HepG2 (cell line): ENCODE measurements around the gene HLA-DMB. TPM values are rescaled to one million over a fixed set of nuclear protein-coding genes. Genes with fewer than 3 reads are reported as not detected.

Experiments used
- ELF4 ChIP-seq: sonication (generic); formaldehyde crosslinking; IDR thresholded peaks from 2 replicates; pipeline ENCODE4 v1.5.0; 2020; ENCODE audit warnings: missing genetic modification reagents, mild to moderate bottlenecking, moderate library complexity, borderline replicate concordance
- ETV5 ChIP-seq: IDR thresholded peaks from 2 replicates; pipeline ENCODE4 v1.6.1; 2018; ENCODE audit warnings: missing biosample characterization, missing genetic modification reagents, inconsistent platforms, borderline replicate concordance
- HMG20A ChIP-seq: IDR thresholded peaks from 2 replicates; pipeline ENCODE4 v1.6.1; 2016; ENCODE audit warnings: borderline replicate concordance
- KLF13 ChIP-seq: sonication (generic); formaldehyde crosslinking; IDR thresholded peaks from 2 replicates; pipeline ENCODE4 v1.4.0; 2020; ENCODE audit warnings: mild to moderate bottlenecking, missing genetic modification reagents
- MED1 ChIP-seq: sonication (generic); formaldehyde crosslinking; IDR thresholded peaks from 2 replicates; pipeline ENCODE4 v1.4.0; 2020; ENCODE audit warnings: missing genetic modification reagents
- NR2F2 ChIP-seq: IDR thresholded peaks from 2 replicates; pipeline ENCODE4 v1.6.1; 2012; ENCODE audit warnings: low read depth, inconsistent platforms, borderline replicate concordance
- PHF21A ChIP-seq: sonication (generic); formaldehyde crosslinking; IDR thresholded peaks from 2 replicates; pipeline ENCODE4 v1.5.0; 2020; ENCODE audit warnings: mild to moderate bottlenecking, missing genetic modification reagents
- SIX4 ChIP-seq: sonication (generic); formaldehyde crosslinking; IDR thresholded peaks from 2 replicates; pipeline ENCODE4 v1.4.0; 2020; ENCODE audit warnings: missing genetic modification reagents
- ZNF382 ChIP-seq: sonication (generic); formaldehyde crosslinking; IDR thresholded peaks from 2 replicates; pipeline ENCODE4 v1.5.0; 2020; ENCODE audit warnings: missing genetic modification reagents, mild to moderate bottlenecking, borderline replicate concordance
- ZNF567 ChIP-seq: sonication (generic); formaldehyde crosslinking; IDR thresholded peaks from 2 replicates; pipeline ENCODE4 v1.8.1; 2023; ENCODE audit warnings: mild to moderate bottlenecking, missing genetic modification reagents, borderline replicate concordance
- ZNF577 ChIP-seq: sonication (generic); formaldehyde crosslinking; IDR thresholded peaks from 2 replicates; pipeline ENCODE4 v1.4.0; 2020; ENCODE audit warnings: mild to moderate bottlenecking, low read depth, missing genetic modification reagents, borderline replicate concordance
- ZNF891 ChIP-seq: sonication (generic); formaldehyde crosslinking; IDR thresholded peaks from 2 replicates; pipeline ENCODE4 v1.5.0; 2020; ENCODE audit warnings: mild to moderate bottlenecking, missing genetic modification reagents
- polyA plus RNA-seq, 8 experiments: library from polyadenylated mRNA; depleted of rRNA in 3 of 8; stranded (reverse) in 7 of 8; unstranded in 1 of 8; fragments of >200 nt; fragmentation: Illumina TruSeq in 4 of 8; extraction: Trizol in 4 of 8; gene quantifications; 2 replicates each; pipeline versions ENCODE4 v1.2.1 to v1.2.3, GENCODE V29; 2011 to 2016; ENCODE audit warnings: low read depth in 4 of 8, missing spikeins in 1 of 8, mixed read lengths in 1 of 8; ENCODE audit not compliant: insufficient read depth in 1 of 8
- total RNA-seq, 5 experiments: library from RNA; depleted of rRNA; stranded (reverse); fragments of >200 nt; fragmentation: Illumina TruSeq; extraction: Trizol; gene quantifications; 2 replicates each; pipeline ENCODE4 v1.2.3, GENCODE V29; 2016; ENCODE audit warnings: low read depth in 1 of 5
- TF ChIP-seq, protein P1 (sequence below), 2 experiments: sonication (generic) in 1 of 2; formaldehyde crosslinking in 1 of 2; IDR thresholded peaks; 2 replicates each; pipeline versions ENCODE4 v1.4.0 to v1.6.1; 2016 to 2020; ENCODE audit warnings: borderline replicate concordance in 1 of 2, low read depth in 1 of 2, mild to moderate bottlenecking in 1 of 2, missing genetic modification reagents in 1 of 2
- TF ChIP-seq, protein P2 (sequence below): sonication (generic); formaldehyde crosslinking; IDR thresholded peaks from 2 replicates; pipeline ENCODE4 v1.4.0; 2020; ENCODE audit warnings: missing genetic modification reagents, borderline replicate concordance
- TF ChIP-seq, protein P3 (sequence below): sonication (generic); formaldehyde crosslinking; IDR thresholded peaks from 2 replicates; pipeline ENCODE4 v1.5.0; 2020; ENCODE audit warnings: mild to moderate bottlenecking, missing genetic modification reagents
- TF ChIP-seq, protein P4 (sequence below), 2 experiments: sonication (generic) in 1 of 2; formaldehyde crosslinking in 1 of 2; IDR thresholded peaks; 2 replicates each; pipeline versions ENCODE4 v1.5.1 to v1.6.1; 2011 to 2020; ENCODE audit warnings: borderline replicate concordance in 1 of 2, low read depth in 1 of 2, low read length in 1 of 2, mild to moderate bottlenecking in 1 of 2, missing genetic modification reagents in 1 of 2, moderate library complexity in 1 of 2

Gene HLA-DMB
- total and polyA plus RNA-seq, 2 of the 13 experiments (the other 11 are each of a cell fraction or from before 2014, with no cell fraction given) = not detected

DNA sequence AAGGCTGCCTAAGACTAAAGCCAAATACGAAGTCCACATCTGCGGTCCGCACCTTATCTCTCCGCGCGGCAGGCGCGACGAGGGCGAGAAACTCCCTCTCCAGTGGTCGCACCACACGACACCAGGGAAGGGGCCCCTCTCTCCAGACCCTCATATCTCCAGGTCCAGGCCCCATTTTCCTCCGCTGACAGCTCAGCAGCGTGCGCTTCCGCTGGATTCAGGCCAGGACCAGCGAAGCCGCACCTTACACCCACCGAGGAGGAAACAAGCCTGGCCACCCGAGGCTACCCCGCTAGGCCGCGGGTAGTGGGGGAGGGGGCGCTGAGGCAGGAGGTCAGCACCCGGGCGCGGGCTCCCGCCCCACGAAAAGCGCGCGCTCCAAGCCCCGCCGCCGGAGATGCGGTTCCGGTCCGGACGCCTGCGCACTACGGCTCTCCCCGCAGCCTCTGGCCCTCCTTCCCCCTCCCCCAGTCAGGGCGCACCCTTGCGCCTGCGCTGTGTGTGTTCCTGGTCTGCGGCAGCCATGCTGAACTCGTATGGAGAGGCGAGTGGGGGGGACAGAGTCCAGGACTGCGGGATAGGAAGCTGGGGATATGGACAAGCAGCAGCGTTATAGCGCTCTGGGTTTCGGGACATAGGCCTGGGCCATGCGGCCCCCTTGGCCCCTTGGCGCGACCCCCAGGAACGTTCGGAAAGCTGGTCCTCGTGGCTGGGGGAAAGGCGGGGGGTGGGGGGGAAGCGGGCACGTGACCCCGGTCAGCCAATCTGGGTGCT, 27.5 kb upstream of the HLA-DMB start, which contains the start of gene BRD2 (continued):
- TF ChIP-seq, protein P1, sequence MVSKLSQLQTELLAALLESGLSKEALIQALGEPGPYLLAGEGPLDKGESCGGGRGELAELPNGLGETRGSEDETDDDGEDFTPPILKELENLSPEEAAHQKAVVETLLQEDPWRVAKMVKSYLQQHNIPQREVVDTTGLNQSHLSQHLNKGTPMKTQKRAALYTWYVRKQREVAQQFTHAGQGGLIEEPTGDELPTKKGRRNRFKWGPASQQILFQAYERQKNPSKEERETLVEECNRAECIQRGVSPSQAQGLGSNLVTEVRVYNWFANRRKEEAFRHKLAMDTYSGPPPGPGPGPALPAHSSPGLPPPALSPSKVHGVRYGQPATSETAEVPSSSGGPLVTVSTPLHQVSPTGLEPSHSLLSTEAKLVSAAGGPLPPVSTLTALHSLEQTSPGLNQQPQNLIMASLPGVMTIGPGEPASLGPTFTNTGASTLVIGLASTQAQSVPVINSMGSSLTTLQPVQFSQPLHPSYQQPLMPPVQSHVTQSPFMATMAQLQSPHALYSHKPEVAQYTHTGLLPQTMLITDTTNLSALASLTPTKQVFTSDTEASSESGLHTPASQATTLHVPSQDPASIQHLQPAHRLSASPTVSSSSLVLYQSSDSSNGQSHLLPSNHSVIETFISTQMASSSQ (IDR thresholded peaks at IDR 0.05; ENCODE audit: low read depth) = 0 out of 2 replicates have a peak, but pooled peaks have one; percentile 11
- TF ChIP-seq, protein P1 (CRISPR knock-in tag; IDR thresholded peaks at IDR 0.05; ENCODE audit: borderline replicate concordance) = peak; percentile 30; the same call in 1 of the 2 replicates
- TF ChIP-seq ZNF567 = peak; percentile 26; the same call in 1 of the 2 replicates
- TF ChIP-seq ELF4 (CRISPR knock-in tag) = peak; percentile 56; the same call in 1 of the 2 replicates
- TF ChIP-seq PHF21A (CRISPR knock-in tag) = peak; percentile 92
- TF ChIP-seq ETV5 (CRISPR knock-in tag) = peak; percentile 77; the same call in 1 of the 2 replicates
- TF ChIP-seq, protein P2, sequence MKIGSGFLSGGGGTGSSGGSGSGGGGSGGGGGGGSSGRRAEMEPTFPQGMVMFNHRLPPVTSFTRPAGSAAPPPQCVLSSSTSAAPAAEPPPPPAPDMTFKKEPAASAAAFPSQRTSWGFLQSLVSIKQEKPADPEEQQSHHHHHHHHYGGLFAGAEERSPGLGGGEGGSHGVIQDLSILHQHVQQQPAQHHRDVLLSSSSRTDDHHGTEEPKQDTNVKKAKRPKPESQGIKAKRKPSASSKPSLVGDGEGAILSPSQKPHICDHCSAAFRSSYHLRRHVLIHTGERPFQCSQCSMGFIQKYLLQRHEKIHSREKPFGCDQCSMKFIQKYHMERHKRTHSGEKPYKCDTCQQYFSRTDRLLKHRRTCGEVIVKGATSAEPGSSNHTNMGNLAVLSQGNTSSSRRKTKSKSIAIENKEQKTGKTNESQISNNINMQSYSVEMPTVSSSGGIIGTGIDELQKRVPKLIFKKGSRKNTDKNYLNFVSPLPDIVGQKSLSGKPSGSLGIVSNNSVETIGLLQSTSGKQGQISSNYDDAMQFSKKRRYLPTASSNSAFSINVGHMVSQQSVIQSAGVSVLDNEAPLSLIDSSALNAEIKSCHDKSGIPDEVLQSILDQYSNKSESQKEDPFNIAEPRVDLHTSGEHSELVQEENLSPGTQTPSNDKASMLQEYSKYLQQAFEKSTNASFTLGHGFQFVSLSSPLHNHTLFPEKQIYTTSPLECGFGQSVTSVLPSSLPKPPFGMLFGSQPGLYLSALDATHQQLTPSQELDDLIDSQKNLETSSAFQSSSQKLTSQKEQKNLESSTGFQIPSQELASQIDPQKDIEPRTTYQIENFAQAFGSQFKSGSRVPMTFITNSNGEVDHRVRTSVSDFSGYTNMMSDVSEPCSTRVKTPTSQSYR (CRISPR knock-in tag) = peak; percentile 98
- TF ChIP-seq MED1 (CRISPR knock-in tag) = peak; percentile 84
- no peak for TF ChIP-seq ZNF382 (CRISPR knock-in tag)
- peak; percentile 95 for TF ChIP-seq ZNF891 (CRISPR knock-in tag)
- no peak for TF ChIP-seq HMG20A
- TF ChIP-seq, protein P3, sequence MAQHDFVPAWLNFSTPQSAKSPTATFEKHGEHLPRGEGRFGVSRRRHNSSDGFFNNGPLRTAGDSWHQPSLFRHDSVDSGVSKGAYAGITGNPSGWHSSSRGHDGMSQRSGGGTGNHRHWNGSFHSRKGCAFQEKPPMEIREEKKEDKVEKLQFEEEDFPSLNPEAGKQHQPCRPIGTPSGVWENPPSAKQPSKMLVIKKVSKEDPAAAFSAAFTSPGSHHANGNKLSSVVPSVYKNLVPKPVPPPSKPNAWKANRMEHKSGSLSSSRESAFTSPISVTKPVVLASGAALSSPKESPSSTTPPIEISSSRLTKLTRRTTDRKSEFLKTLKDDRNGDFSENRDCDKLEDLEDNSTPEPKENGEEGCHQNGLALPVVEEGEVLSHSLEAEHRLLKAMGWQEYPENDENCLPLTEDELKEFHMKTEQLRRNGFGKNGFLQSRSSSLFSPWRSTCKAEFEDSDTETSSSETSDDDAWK = no peak
- TF ChIP-seq ZNF577 (CRISPR knock-in tag) = 0 out of 2 replicates have a peak, but pooled peaks have one; percentile 89
- no peak for TF ChIP-seq NR2F2
- TF ChIP-seq, protein P4, sequence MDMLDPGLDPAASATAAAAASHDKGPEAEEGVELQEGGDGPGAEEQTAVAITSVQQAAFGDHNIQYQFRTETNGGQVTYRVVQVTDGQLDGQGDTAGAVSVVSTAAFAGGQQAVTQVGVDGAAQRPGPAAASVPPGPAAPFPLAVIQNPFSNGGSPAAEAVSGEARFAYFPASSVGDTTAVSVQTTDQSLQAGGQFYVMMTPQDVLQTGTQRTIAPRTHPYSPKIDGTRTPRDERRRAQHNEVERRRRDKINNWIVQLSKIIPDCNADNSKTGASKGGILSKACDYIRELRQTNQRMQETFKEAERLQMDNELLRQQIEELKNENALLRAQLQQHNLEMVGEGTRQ (IDR thresholded peaks at IDR 0.05; ENCODE audit: low read depth, low read length) = peak; percentile 71; the same call in 1 of the 2 replicates
- TF ChIP-seq, protein P4 (CRISPR knock-in tag; IDR thresholded peaks at IDR 0.05; ENCODE audit: borderline replicate concordance) = peak; percentile 89
- no peak; the same call in none of the 2 replicates for TF ChIP-seq SIX4 (CRISPR knock-in tag)
- no peak; the same call in 1 of the 2 replicates for TF ChIP-seq KLF13 (CRISPR knock-in tag)
